ENCODE measurements around the gene FSIP1.

DNA sequence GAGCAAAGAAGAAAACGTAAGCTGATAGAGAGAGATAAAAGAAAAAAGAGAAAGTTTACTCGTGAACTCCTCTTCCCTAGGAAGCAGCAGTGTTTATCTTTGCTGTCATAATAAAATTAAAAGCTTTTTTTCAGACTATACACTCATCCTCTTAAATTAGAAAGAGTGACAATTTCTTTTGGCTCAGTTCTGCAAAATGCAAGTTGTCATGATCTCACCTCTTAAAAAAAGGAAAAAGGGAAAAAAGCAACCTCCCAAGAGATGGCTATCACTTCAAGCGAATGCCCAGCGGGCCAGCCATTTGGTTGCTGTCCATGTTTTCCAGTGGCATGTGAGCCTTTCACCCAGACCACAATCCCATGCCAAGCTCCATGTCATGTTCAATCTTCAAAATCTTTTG lies 208.8 kb downstream of the FSIP1 start:
- TF ChIP-seq, protein P1, sequence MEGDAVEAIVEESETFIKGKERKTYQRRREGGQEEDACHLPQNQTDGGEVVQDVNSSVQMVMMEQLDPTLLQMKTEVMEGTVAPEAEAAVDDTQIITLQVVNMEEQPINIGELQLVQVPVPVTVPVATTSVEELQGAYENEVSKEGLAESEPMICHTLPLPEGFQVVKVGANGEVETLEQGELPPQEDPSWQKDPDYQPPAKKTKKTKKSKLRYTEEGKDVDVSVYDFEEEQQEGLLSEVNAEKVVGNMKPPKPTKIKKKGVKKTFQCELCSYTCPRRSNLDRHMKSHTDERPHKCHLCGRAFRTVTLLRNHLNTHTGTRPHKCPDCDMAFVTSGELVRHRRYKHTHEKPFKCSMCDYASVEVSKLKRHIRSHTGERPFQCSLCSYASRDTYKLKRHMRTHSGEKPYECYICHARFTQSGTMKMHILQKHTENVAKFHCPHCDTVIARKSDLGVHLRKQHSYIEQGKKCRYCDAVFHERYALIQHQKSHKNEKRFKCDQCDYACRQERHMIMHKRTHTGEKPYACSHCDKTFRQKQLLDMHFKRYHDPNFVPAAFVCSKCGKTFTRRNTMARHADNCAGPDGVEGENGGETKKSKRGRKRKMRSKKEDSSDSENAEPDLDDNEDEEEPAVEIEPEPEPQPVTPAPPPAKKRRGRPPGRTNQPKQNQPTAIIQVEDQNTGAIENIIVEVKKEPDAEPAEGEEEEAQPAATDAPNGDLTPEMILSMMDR (IDR thresholded peaks at IDR 0.05), result no peak
- TF ChIP-seq POLR2A (IDR thresholded peaks at IDR 0.05), result no peak
